Smooth muscle cell (in vitro differentiated cells): ENCODE results near the gene CAMK2N2. TPM values are rescaled to one million over a fixed set of nuclear protein-coding genes. Genes with fewer than 3 reads are reported as not detected.

ENCODE experiments used
- DNase-seq: peaks from one replicate; lab custom pipeline; 2025; ENCODE audit not compliant: unreplicated experiment; lab: John Stamatoyannopoulos, UW
- H2AFZ ChIP-seq: fragments of 200-600 bp; sonication (generic); 2 replicates; pipeline ENCODE4 v1.6.0; 2016; ENCODE audit warnings: antibody characterized with exemption, low read depth, mild to moderate bottlenecking
- H3F3A ChIP-seq: fragments of 200-600 bp; sonication (generic); 2 replicates; pipeline ENCODE4 v1.6.0; 2017; ENCODE audit warnings: antibody characterized with exemption, low read depth
- H3K27ac ChIP-seq: fragments of 200-600 bp; sonication (generic); 2 replicates; pipeline ENCODE4 v1.5.1; 2016; ENCODE audit warnings: low read depth, mild to moderate bottlenecking
- H3K27me3 ChIP-seq: fragments of 200-600 bp; sonication (generic); 2 replicates; pipeline ENCODE4 v1.6.1; 2016; ENCODE audit warnings: low read depth, mild to moderate bottlenecking
- H3K36me3 ChIP-seq: fragments of 200-600 bp; sonication (generic); 2 replicates; pipeline ENCODE4 v1.5.1; 2016; ENCODE audit warnings: low read depth
- H3K4me1 ChIP-seq: fragments of 200-600 bp; sonication (generic); 2 replicates; pipeline ENCODE4 v1.5.1; 2016; ENCODE audit warnings: low read depth
- H3K4me2 ChIP-seq: fragments of 200-600 bp; sonication (generic); 2 replicates; pipeline ENCODE4 v1.6.0; 2016; ENCODE audit warnings: mild to moderate bottlenecking
- H3K4me3 ChIP-seq: fragments of 200-600 bp; sonication (generic); 2 replicates; pipeline ENCODE4 v1.5.1; 2016; ENCODE audit warnings: mild to moderate bottlenecking
- H3K79me2 ChIP-seq: fragments of 200-600 bp; sonication (generic); 2 replicates; pipeline ENCODE4 v1.6.0; 2016; ENCODE audit warnings: low read depth, mild to moderate bottlenecking
- H3K9ac ChIP-seq: fragments of 200-600 bp; sonication (generic); 2 replicates; pipeline ENCODE4 v1.6.0; 2016; ENCODE audit warnings: low read depth
- H3K9me3 ChIP-seq: fragments of 200-600 bp; sonication (generic); replicated peaks from 2 replicates; pipeline ENCODE4 v1.5.1; 2016; ENCODE audit warnings: low read depth
- H4K20me1 ChIP-seq: fragments of 200-600 bp; sonication (generic); 2 replicates; pipeline ENCODE4 v1.6.0; 2016; ENCODE audit warnings: low read depth
- WGBS: methylation state at CpG from one replicate; pipeline ENCODE4 v1.1.7; 2016; ENCODE audit warnings: low lambda C conversion rate; 5-methylcytosine and 5-hydroxymethylcytosine counted together
- polyA plus RNA-seq: library from polyadenylated mRNA; unstranded; fragments of >200 nt; fragmentation: Nextera tagmentation; extraction: Ambion mirVana; gene quantifications from 2 replicates; pipeline ENCODE4 v1.2.1, GENCODE V29; 2016
- total RNA-seq: library from RNA; depleted of rRNA; stranded (reverse); fragments of >200 nt; gene quantifications from 2 replicates; pipeline ENCODE4 v1.2.3, GENCODE V29; 2014
- TF ChIP-seq, protein P1 (sequence below): fragments of 200-600 bp; sonication (generic); IDR thresholded peaks from 2 replicates; pipeline ENCODE4 v1.5.1; 2017; ENCODE audit warnings: borderline replicate concordance, mild to moderate bottlenecking, antibody characterized with exemption; ENCODE audit not compliant: insufficient read depth, poor library complexity, severe bottlenecking

CAMK2N2 gene
- total and polyA plus RNA-seq, 2 experiments from 2014 or later, result not detected

DNA sequence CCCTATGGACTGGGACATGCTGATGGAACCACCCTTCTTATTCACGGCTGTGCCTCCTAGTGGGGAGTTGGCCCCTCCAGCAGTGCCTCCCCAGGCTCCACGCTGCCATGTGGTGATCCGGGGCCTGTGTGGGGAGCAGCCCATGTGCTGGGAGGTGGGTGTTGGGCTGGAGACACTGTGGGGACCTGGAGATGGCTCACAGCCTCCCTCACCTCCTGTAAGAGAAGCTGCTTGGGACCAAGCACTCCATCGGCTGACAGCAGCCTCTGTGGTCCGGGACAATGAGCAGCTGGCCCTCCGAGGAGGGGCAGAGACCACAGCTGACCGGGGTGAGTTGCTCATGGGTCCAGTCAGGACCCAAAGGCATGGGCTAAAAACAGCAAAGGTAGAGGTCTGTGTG is 21.6 kb downstream of the CAMK2N2 start:
- WGBS, result 89% methylated on average over 7 of the region's 7 CpGs
- TF ChIP-seq, protein P1, sequence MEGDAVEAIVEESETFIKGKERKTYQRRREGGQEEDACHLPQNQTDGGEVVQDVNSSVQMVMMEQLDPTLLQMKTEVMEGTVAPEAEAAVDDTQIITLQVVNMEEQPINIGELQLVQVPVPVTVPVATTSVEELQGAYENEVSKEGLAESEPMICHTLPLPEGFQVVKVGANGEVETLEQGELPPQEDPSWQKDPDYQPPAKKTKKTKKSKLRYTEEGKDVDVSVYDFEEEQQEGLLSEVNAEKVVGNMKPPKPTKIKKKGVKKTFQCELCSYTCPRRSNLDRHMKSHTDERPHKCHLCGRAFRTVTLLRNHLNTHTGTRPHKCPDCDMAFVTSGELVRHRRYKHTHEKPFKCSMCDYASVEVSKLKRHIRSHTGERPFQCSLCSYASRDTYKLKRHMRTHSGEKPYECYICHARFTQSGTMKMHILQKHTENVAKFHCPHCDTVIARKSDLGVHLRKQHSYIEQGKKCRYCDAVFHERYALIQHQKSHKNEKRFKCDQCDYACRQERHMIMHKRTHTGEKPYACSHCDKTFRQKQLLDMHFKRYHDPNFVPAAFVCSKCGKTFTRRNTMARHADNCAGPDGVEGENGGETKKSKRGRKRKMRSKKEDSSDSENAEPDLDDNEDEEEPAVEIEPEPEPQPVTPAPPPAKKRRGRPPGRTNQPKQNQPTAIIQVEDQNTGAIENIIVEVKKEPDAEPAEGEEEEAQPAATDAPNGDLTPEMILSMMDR, result no peak

DNA sequence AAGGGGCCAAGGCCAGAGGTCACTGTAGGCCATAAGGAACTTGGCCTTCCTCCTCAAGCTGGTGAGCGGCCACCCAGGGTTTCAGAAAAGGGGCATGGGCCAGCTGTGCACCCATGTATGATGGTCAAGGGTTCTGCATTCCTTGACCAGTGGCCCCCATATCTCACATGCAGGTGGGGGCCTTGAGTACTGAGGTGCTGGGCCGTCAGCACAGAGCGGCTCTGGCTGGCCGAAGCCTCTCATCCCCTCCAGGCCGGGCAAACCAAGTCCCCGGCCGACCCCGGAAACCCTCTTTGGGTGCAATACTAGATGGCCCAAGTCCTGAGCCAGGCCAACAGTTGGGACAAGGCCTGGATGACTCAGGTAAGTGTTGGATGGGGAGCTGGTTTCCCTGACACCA is 22.1 kb downstream of the CAMK2N2 start:
- no peak overlapping the region for H3K9ac ChIP-seq
- H3F3A ChIP-seq, result no peaks in the 10 kb centered on the region
- no peaks in the 10 kb centered on the region for H3K36me3 ChIP-seq
- peaks cover 7% of the 10 kb centered on the region for H3K27me3 ChIP-seq
- no peaks in the 10 kb centered on the region for H3K4me1 ChIP-seq
- no peaks in the 10 kb centered on the region for H3K9me3 ChIP-seq
- no peak overlapping the region for H2AFZ ChIP-seq
- no peak overlapping the region for H3K27ac ChIP-seq
- H3K4me2 ChIP-seq, result no peak overlapping the region
- TF ChIP-seq, protein P1, result no peak
- no peaks in the 10 kb centered on the region for H3K79me2 ChIP-seq
- DNase-seq, result no peak
- peaks cover 27% of the 10 kb centered on the region for H4K20me1 ChIP-seq
- no peak overlapping the region for H3K4me3 ChIP-seq
- 98% methylated on average over 6 of the region's 8 CpGs for WGBS

More for the DNA sequence above, 21.6 kb downstream of the CAMK2N2 start:
- Histone ChIP-seq H3K27me3 (peaks cover 4% of the 10 kb centered on the region), H3F3A (no peaks in the 10 kb centered on the region), H3K36me3 (no peaks in the 10 kb centered on the region), H3K9ac (no peak overlapping the region), H4K20me1 (peaks cover 27% of the 10 kb centered on the region), H3K27ac (no peak overlapping the region), H3K9me3 (no peaks in the 10 kb centered on the region), H2AFZ (no peak overlapping the region), H3K79me2 (no peaks in the 10 kb centered on the region), H3K4me3 (no peak overlapping the region), H3K4me2 (no peak overlapping the region), H3K4me1 (no peaks in the 10 kb centered on the region)
- no peak for DNase-seq

DNA sequence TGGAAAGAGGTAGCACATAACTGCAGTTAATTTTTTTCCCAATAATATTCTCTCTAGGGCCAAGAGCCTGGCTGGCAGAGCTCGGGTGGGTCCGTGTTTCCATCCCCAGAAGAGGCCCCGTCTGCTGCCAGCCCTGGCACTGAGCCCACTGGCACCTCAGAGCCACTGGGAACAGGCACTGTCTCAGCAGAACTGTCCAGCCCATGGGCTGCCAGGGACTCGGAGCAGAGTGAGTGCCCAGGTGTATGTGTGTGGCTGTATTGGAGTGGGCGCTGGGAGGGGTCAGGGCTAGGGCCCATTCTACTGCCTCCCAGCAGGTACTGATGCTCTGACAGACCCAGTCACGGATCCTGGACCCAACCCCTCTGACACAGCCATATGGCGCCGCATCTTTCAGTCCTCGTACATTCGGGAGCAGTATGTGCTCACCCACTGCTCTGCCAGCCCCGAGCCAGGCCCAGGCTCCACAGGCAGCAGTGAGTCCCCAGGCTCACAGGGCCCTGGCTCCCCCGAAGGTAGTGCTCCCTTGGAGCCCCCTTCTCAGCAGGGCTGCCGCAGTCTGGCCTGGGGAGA is 23.0 kb downstream of the CAMK2N2 start:
- Histone ChIP-seq H2AFZ (no peak overlapping the region), H3K4me2 (no peak overlapping the region), H3K4me1 (no peaks in the 10 kb centered on the region), H3K36me3 (no peaks in the 10 kb centered on the region), H3K79me2 (no peaks in the 10 kb centered on the region), H3K9me3 (no peaks in the 10 kb centered on the region), H3K27me3 (peaks cover 12% of the 10 kb centered on the region), H4K20me1 (peaks cover 19% of the 10 kb centered on the region), H3K27ac (no peak overlapping the region), H3K4me3 (no peak overlapping the region), H3K9ac (no peak overlapping the region), H3F3A (no peaks in the 10 kb centered on the region)
- WGBS, result 87% methylated on average over 13 of the region's 13 CpGs
- TF ChIP-seq, protein P1, result no peak
- DNase-seq, result no peak

DNA sequence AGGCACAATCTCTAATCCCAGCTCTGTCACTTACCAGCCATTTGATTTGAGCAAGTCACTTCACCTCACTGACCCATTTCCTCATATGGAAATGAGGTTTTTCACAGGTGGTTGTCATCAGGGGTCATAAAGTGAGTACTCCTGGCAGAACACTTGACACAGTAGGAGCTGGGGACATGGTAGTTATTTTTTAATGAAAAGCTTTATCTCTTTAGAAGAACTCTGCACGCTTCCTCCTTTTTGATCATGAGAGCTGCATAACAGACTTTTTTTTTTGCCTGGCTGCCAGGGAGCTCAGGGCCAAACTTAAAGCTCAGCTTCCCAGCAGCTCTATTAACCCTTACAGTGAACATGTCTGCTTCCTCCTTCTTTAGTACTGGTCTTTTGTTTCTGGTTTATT is 23.5 kb downstream of the CAMK2N2 start:
- no peaks in the 10 kb centered on the region for H3K79me2 ChIP-seq
- WGBS, result 75% methylated on average over 1 of the region's 1 CpG
- no peak for DNase-seq
- H3K9me3 ChIP-seq, result no peaks in the 10 kb centered on the region
- no peaks in the 10 kb centered on the region for H3K36me3 ChIP-seq
- no peak overlapping the region for H3K4me2 ChIP-seq
- H3K4me3 ChIP-seq, result no peak overlapping the region
- H2AFZ ChIP-seq, result no peak overlapping the region
- H3F3A ChIP-seq, result no peaks in the 10 kb centered on the region
- TF ChIP-seq, protein P1, result no peak
- H3K9ac ChIP-seq, result no peak overlapping the region
- peaks cover 18% of the 10 kb centered on the region for H3K27me3 ChIP-seq
- H3K27ac ChIP-seq, result no peak overlapping the region
- peaks cover 18% of the 10 kb centered on the region for H4K20me1 ChIP-seq
- H3K4me1 ChIP-seq, result no peaks in the 10 kb centered on the region
